Frontal cortex (tissue), 4 donors: ENCODE measurements around the gene PLEKHB1. TPM values are rescaled to one million over a fixed set of nuclear protein-coding genes. Genes with fewer than 3 reads are reported as not detected.
"Not testable (repeated sequence)": the region's sequence is repeated elsewhere in the genome, so short reads cannot be mapped to it uniquely, and the experiment has no call there.

Experiments
- DNase-seq, 2 donors: peaks; one replicate each; pipeline ENCODE4 v3.0.0; 2012; ENCODE audit warnings: low spot score in 2 of 2
- FAIRE-seq: peaks from 2 replicates; lab custom pipeline; 2012; peaks lifted over from hg19 to GRCh38; lab: Jason Lieb, UNC
- total RNA-seq: library from RNA; depleted of rRNA; stranded (reverse); fragments of >200 nt; gene quantifications from one replicate; pipeline ENCODE4 v1.2.3, GENCODE V29; 2014
- donor health status: control.
- donor health status: control.
- donor health status: control.

PLEKHB1 gene
- total RNA-seq, 1 donor from 2014 or later: 5.3 TPM

- DNase-seq (no peak), FAIRE-seq (no peak)
Observed at GRCh38 chr11:73664877-73665276, 18.5 kb downstream of the PLEKHB1 start.

GRCh38 chr11:73667891-73668290, 21.5 kb downstream of the PLEKHB1 start:
- DNase-seq (no peak), FAIRE-seq (no peak)

- FAIRE-seq: no peak
Observed at GRCh38 chr11:73670808-73671207, 24.4 kb downstream of the PLEKHB1 start.

GRCh38 chr11:73671701-73672100, 25.3 kb downstream of the PLEKHB1 start:
- no peak for FAIRE-seq

More at GRCh38 chr11:73670808-73671207, 24.4 kb downstream of the PLEKHB1 start:
- no peak for DNase-seq

GRCh38 chr11:73676552-73676951, 30.2 kb downstream of the PLEKHB1 start:
- peak; percentile 10 for FAIRE-seq
- not testable (repeated sequence) for DNase-seq

More at GRCh38 chr11:73671701-73672100, 25.3 kb downstream of the PLEKHB1 start:
- DNase-seq: no peak

- FAIRE-seq: no peak
- no peak for DNase-seq
Observed at GRCh38 chr11:73680687-73681086, 34.3 kb downstream of the PLEKHB1 start.

GRCh38 chr11:73693899-73694525, 47.6 kb downstream of the PLEKHB1 start:
- DNase-seq (no peak), FAIRE-seq (no peak)

- FAIRE-seq: no peak
Observed at GRCh38 chr11:73705053-73705452, 58.7 kb downstream of the PLEKHB1 start.

GRCh38 chr11:73710964-73711363, 64.6 kb downstream of the PLEKHB1 start:
- DNase-seq: no peak
- no peak for FAIRE-seq

More at GRCh38 chr11:73705053-73705452, 58.7 kb downstream of the PLEKHB1 start:
- no peak for DNase-seq

Other genes with a start within 250 kb of the PLEKHB1 start
- 51.4 TPM for gene FAM168A, start 48.5 kb upstream of the PLEKHB1 start, total RNA-seq
- 390 TPM for gene RAB6A, start 114.5 kb downstream of the PLEKHB1 start, total RNA-seq
- 29.8 TPM for gene MRPL48, start 141.3 kb downstream of the PLEKHB1 start, total RNA-seq
- 29.8 TPM for gene COA4, start 230.3 kb downstream of the PLEKHB1 start, total RNA-seq
- gene PAAF1, start 230.4 kb downstream of the PLEKHB1 start, total RNA-seq: 7.3 TPM